HCT116 (cell line): Measurements from ENCODE around the gene NOX3. TPM values are rescaled to one million over a fixed set of nuclear protein-coding genes. Genes with fewer than 3 reads are reported as not detected.
"Not testable (repeated sequence)": the region's sequence is repeated elsewhere in the genome, so short reads cannot be mapped to it uniquely, and the experiment has no call there.

Experiments
- ATAC-seq: fragments of 200-7000 bp; cut with Tn5 transposase; 2 replicates; pipeline ENCODE4 v1.9.1; 2020; ENCODE audit warnings: mild to moderate bottlenecking, moderate library complexity
- BruUV-seq: library from RNA; stranded (reverse); fragments of 400-500 nt; replicated peaks from 2 replicates; lab custom pipeline; 2021; lab: Mats Ljungman, UMichigan
- CTCF ChIA-PET: fragments of 300-600 bp; sonication (Branson Sonifier 250); formaldehyde crosslinking; loops from one replicate; lab custom pipeline; 2021; ENCODE audit warnings: antibody characterized with exemption; lab: Charles Lee
- POLR2A ChIA-PET: fragments of 300-600, 350-600 bp; sonication (Branson Sonifier 250); formaldehyde crosslinking; loops from one replicate; lab custom pipeline; 2021; ENCODE audit warnings: antibody characterized with exemption; lab: Charles Lee
- RAD21 ChIA-PET, 2 experiments: fragments of 300-600 bp; sonication (Branson Sonifier 250); formaldehyde crosslinking; loops; one replicate each; lab custom pipeline; 2023; ENCODE audit warnings: low total read pairs in 2 of 2; ENCODE audit not compliant: uncharacterized antibody in 2 of 2, unreplicated experiment in 2 of 2, low non-redundant PET in 1 of 2; lab: Charles Lee
- DNase-seq: peaks from one replicate; pipeline ENCODE4 v3.0.0-alpha.2; 2010; ENCODE audit warnings: low read depth, low spot score
- H2AFZ ChIP-seq: fragments of 200-600 bp; shearing (Covaris generic), sonication (generic); 2 replicates; pipeline ENCODE4 v1.6.1; 2017; ENCODE audit warnings: low read depth, mixed run types, mixed read lengths, antibody characterized with exemption, low read length; ENCODE audit not compliant: poor library complexity, severe bottlenecking
- H3K27ac ChIP-seq: 2 replicates; pipeline ENCODE4 v1.5.1; 2012; ENCODE audit warnings: low read depth, low read length
- H3K27me3 ChIP-seq: fragments of 200-600 bp; sonication (generic); 2 replicates; pipeline ENCODE4 v1.6.1; 2016; ENCODE audit warnings: mixed run types, low read length, mixed read lengths; ENCODE audit not compliant: insufficient read depth
- H3K36me3 ChIP-seq, 2 experiments: fragments of 200-500 bp in 1 of 2; fragments of 200-600 bp in 1 of 2; sonication (Bioruptor generic) in 1 of 2; sonication (generic) in 1 of 2; 2 replicates each; pipeline versions ENCODE4 v1.5.1 to v1.6.1; 2014 to 2016; ENCODE audit warnings: low read length in 2 of 2, inconsistent platforms in 1 of 2, mixed read lengths in 1 of 2, mixed run types in 1 of 2; ENCODE audit not compliant: insufficient read depth in 2 of 2, control insufficient read depth in 1 of 2
- H3K4me1 ChIP-seq, 2 experiments: fragments of 200-600 bp in 1 of 2; sonication (generic) in 1 of 2; 2 replicates each; pipeline versions ENCODE4 v1.5.1 to v1.6.1; 2012 to 2017; ENCODE audit warnings: low read length in 2 of 2, inconsistent platforms in 1 of 2, mild to moderate bottlenecking in 1 of 2, mixed read lengths in 1 of 2, mixed run types in 1 of 2, moderate library complexity in 1 of 2; ENCODE audit not compliant: insufficient read depth in 2 of 2, control insufficient read depth in 1 of 2
- H3K4me2 ChIP-seq: fragments of 200-600 bp; sonication (generic); 2 replicates; pipeline ENCODE4 v1.6.1; 2017; ENCODE audit warnings: mixed run types, low read length, mixed read lengths
- H3K4me3 ChIP-seq, 2 experiments: fragments of 200-600 bp in 1 of 2; sonication (generic) in 1 of 2; replicated peaks in 1 of 2; 2 replicates each; pipeline ENCODE4 v1.5.1; 2011 to 2016; ENCODE audit warnings: low read length in 2 of 2, control low read depth in 1 of 2, low read depth in 1 of 2, mild to moderate bottlenecking in 1 of 2, mixed read lengths in 1 of 2, mixed run types in 1 of 2
- H3K79me2 ChIP-seq: fragments of 200-600 bp; sonication (generic); 2 replicates; pipeline ENCODE4 v1.6.1; 2017; ENCODE audit warnings: mild to moderate bottlenecking, mixed run types, low read length, moderate library complexity, mixed read lengths; ENCODE audit not compliant: insufficient read depth
- H3K9ac ChIP-seq: fragments of 200-600 bp; sonication (generic); 2 replicates; pipeline ENCODE4 v1.6.1; 2016; ENCODE audit warnings: low read length, mixed read lengths
- H3K9me2 ChIP-seq: fragments of 200-600 bp; sonication (generic), shearing (Covaris generic); 2 replicates; pipeline ENCODE4 v1.6.1; 2017; ENCODE audit warnings: mixed run types, mild to moderate bottlenecking, moderate library complexity; ENCODE audit not compliant: insufficient read depth
- H3K9me3 ChIP-seq, 2 experiments: fragments of 200-500 bp in 1 of 2; fragments of 200-600 bp in 1 of 2; sonication (Bioruptor generic) in 1 of 2; sonication (generic) in 1 of 2; 2 replicates each; pipeline ENCODE4 v1.6.1; 2014 to 2017; ENCODE audit warnings: low read length in 2 of 2, mixed read lengths in 2 of 2, inconsistent platforms in 1 of 2, low read depth in 1 of 2, mild to moderate bottlenecking in 1 of 2, mixed run types in 1 of 2, moderate library complexity in 1 of 2; ENCODE audit not compliant: control insufficient read depth in 1 of 2, insufficient read depth in 1 of 2
- H4K20me1 ChIP-seq: fragments of 200-600 bp; sonication (generic), shearing (Covaris generic); 2 replicates; pipeline ENCODE4 v1.6.1; 2017; ENCODE audit warnings: mixed run types, mild to moderate bottlenecking, moderate library complexity; ENCODE audit not compliant: insufficient read depth
- ATF3 ChIP-seq: IDR thresholded peaks from 2 replicates; pipeline ENCODE4 v1.6.1; 2012
- EZH2phosphoT487 ChIP-seq: fragments of 200-600 bp; IDR thresholded peaks from 2 replicates; pipeline ENCODE4 v1.6.1; 2018; ENCODE audit warnings: antibody characterized with exemption, borderline replicate concordance
- POLR2A ChIP-seq: IDR thresholded peaks from 2 replicates; pipeline ENCODE4 v1.7.0; 2011; ENCODE audit warnings: borderline replicate concordance; ENCODE audit not compliant: insufficient read depth, insufficient read length; ENCODE audit errors: extremely low read depth
- POLR2AphosphoS5 ChIP-seq: IDR thresholded peaks from 2 replicates; pipeline ENCODE4 v1.6.1; 2011; ENCODE audit warnings: mild to moderate bottlenecking, low read depth, low read length, moderate library complexity
- SP1 ChIP-seq: IDR thresholded peaks from 2 replicates; pipeline ENCODE4 v1.6.1; 2012; ENCODE audit warnings: low read depth
- SRF ChIP-seq: IDR thresholded peaks from 2 replicates; pipeline ENCODE4 v1.6.1; 2012; ENCODE audit warnings: low read depth
- intact Hi-C: fragments of 100-400 bp; cut with micrococcal nuclease; formaldehyde crosslinking; loops from 2 replicates; pipeline ENCODE4 v1.10.0; 2022
- total RNA-seq: library from RNA; stranded (reverse); gene quantifications from one replicate; pipeline ENCODE4 v1.2.1, GENCODE V29; 2021; ENCODE audit not compliant: unreplicated experiment
- TF ChIP-seq, protein P1 (sequence below): IDR thresholded peaks from 2 replicates; pipeline ENCODE4 v1.6.1; 2011; ENCODE audit warnings: mild to moderate bottlenecking, low read length, moderate library complexity; ENCODE audit not compliant: insufficient replicate concordance; ENCODE audit errors: extremely low read depth

The NOX3 gene
- total RNA-seq, 1 experiment from 2014 or later: not detected

- no TSS peak for BruUV-seq
- Histone ChIP-seq H3K4me2 (no peak overlapping the region), H3K9me2 (no peaks in the 10 kb centered on the region), H3K27ac (no peak overlapping the region), H3K27me3 (no peaks in the 10 kb centered on the region), H2AFZ (no peak overlapping the region), H3K4me3 (no peak overlapping the region), H4K20me1 (no peaks in the 10 kb centered on the region), H3K9ac (no peak overlapping the region), H3K36me3 (no peaks in the 10 kb centered on the region), H3K9me3 (no peaks in the 10 kb centered on the region), H3K4me1 (peaks cover 15 to 17% of the 10 kb centered on the region in 2 experiments), H3K79me2 (no peaks in the 10 kb centered on the region)
- intact Hi-C loops: no loop called here
- CTCF ChIA-PET: no interaction called here
- DNase-seq (no peak), ATAC-seq (no peak)
- POLR2A ChIA-PET: no interaction called here
- no peak for TF ChIP-seq SP1
- TF ChIP-seq ATF3: no peak
- no peak for TF ChIP-seq POLR2A
- TF ChIP-seq POLR2AphosphoS5: no peak
- TF ChIP-seq, protein P1, sequence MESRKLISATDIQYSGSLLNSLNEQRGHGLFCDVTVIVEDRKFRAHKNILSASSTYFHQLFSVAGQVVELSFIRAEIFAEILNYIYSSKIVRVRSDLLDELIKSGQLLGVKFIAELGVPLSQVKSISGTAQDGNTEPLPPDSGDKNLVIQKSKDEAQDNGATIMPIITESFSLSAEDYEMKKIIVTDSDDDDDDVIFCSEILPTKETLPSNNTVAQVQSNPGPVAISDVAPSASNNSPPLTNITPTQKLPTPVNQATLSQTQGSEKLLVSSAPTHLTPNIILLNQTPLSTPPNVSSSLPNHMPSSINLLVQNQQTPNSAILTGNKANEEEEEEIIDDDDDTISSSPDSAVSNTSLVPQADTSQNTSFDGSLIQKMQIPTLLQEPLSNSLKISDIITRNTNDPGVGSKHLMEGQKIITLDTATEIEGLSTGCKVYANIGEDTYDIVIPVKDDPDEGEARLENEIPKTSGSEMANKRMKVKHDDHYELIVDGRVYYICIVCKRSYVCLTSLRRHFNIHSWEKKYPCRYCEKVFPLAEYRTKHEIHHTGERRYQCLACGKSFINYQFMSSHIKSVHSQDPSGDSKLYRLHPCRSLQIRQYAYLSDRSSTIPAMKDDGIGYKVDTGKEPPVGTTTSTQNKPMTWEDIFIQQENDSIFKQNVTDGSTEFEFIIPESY: no peak
- TF ChIP-seq SRF: no peak
- no peak for TF ChIP-seq EZH2phosphoT487
- RAD21 ChIA-PET: no interaction called here
Measured at GRCh38 chr6:155491421-155491820, 35.8 kb upstream of the NOX3 start.

GRCh38 chr6:155488197-155488596 lies 32.6 kb upstream of the NOX3 start:
- RAD21 ChIA-PET, H3K9ac ChIP-seq, DNase-seq, intact Hi-C loops, POLR2A ChIA-PET, H2AFZ ChIP-seq, H3K27me3 ChIP-seq, H3K9me2 ChIP-seq, H3K27ac ChIP-seq, H3K79me2 ChIP-seq, BruUV-seq, H3K36me3 ChIP-seq, ATAC-seq, H3K9me3 ChIP-seq, CTCF ChIA-PET, H4K20me1 ChIP-seq, H3K4me2 ChIP-seq, H3K4me3 ChIP-seq, H3K4me1 ChIP-seq: not testable (repeated sequence)
